WI38 (cell line): ENCODE measurements around the gene LIMK2.

ENCODE experiments used
- H3K4me3 ChIP-seq: 2 replicates; pipeline ENCODE4 v1.5.1; 2011; ENCODE audit warnings: low read depth, mild to moderate bottlenecking, control low read depth, low read length
- TF ChIP-seq, protein P1 (sequence below): IDR thresholded peaks from 2 replicates; pipeline ENCODE4 v1.5.1; 2012; ENCODE audit warnings: low read depth, mild to moderate bottlenecking, control low read depth, low read length

LIMK2 gene

DNA sequence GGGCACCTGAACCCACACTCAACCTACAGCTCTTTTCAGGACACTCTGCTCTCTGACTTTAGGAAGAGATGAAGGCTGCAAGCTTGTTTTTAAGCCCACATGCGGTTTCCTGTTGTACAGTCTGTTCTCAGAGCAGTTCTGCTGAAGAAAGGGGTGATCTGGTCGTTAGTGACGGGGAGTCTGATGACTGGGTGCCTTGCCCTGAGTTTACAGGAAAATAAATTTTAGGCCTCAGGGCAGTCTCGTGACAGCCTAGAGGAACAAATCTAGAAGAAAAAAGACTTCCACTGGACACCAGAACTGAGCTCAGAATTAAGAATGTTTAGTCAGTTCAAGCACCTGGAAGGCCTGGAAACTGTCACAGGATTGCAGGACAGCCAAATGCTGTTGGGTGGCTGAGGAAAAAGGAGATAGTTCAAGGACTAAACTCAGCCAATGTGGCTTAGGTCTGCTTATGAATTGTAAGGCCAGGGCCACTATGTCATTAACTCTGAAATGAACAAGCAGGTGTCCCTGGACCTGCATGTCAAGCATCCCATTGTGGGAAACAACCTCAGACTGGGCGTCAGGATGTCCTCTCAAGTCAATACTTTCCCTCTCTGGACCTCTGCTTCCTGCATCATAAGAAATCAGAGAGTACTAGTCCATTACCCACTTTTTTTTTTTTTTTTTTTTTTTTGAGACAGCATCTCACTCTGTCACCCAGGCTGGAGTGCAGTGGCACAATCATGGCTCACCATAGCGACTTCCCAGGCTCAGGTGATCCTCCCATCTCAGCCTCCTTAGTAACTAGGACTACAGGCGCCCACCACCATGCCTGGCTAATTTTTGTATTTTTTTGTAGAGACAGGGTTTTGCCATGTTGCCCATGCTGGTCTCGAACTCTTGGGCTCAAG lies 74.5 kb downstream of the LIMK2 start:
- TF ChIP-seq, protein P1, sequence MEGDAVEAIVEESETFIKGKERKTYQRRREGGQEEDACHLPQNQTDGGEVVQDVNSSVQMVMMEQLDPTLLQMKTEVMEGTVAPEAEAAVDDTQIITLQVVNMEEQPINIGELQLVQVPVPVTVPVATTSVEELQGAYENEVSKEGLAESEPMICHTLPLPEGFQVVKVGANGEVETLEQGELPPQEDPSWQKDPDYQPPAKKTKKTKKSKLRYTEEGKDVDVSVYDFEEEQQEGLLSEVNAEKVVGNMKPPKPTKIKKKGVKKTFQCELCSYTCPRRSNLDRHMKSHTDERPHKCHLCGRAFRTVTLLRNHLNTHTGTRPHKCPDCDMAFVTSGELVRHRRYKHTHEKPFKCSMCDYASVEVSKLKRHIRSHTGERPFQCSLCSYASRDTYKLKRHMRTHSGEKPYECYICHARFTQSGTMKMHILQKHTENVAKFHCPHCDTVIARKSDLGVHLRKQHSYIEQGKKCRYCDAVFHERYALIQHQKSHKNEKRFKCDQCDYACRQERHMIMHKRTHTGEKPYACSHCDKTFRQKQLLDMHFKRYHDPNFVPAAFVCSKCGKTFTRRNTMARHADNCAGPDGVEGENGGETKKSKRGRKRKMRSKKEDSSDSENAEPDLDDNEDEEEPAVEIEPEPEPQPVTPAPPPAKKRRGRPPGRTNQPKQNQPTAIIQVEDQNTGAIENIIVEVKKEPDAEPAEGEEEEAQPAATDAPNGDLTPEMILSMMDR, result no peak
- no peak overlapping the region for H3K4me3 ChIP-seq

DNA sequence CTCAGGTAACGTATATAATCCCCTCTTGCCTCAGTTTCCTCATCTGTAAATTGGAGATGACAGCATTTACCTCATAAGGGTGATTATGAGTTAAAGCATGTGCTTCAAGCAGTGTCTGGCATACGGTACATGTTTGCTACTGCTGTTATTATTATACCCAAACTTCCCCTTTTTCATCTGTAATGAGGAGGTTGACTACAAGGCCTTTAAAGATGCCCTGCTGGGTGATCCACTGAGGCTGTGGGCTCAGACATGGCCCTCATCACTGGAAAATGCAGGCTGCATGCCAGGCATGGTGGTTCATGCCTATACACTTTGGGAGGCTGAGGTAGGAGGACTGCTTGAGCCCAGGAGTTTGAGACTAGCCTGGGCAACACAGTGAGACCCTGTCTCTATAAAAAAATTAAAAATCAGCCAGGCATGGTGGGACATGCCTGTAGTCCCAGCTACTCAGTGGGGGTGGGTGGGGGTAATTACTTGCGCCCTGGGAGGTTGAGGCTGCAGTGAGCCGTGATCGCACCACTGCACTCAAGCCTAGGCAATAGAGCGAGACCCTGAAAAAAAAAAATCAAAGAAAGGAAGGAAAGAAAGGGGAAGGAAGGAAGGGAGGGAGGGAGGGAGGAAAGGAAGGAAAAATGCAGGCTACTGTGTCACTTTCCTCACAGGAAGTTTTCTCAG lies 75.9 kb downstream of the LIMK2 start:
- TF ChIP-seq, protein P1, result no peak
- H3K4me3 ChIP-seq, result no peak overlapping the region

DNA sequence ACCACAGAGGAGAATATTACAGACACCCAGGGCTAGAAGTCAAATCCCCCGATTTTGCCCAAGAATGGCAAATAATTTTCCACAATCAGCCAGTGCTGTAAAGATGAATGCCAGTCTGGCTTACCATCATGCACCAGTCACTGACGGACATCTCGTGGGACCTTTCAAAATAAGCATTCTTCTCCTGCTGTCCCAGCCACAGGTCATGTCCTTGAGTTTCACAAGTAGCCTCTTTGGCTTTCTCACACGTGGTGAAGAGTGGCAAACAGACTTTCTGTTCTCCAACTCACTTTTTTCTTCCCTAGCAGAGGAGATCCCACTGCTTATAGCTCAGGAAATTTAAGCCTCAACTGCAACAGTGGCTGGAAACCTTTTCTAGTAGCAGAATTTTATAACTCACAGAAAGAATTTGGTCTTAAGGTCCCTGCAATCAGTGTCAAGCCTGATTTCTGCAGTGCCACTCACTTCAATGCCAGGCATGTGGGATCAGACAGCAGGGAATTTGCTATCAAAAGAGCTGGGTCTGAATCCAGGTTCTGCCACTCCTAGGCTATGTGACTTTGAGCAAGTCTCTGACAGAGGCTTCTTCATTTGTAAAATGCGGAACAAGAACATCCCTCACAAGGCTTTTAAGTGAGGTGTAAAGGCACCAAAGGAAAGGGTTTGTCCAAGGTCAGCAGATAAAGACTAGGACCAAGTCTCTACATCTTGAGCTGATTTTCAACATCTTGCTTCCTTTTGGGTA lies 76.6 kb downstream of the LIMK2 start:
- TF ChIP-seq, protein P1, result no peak
- no peak overlapping the region for H3K4me3 ChIP-seq

DNA sequence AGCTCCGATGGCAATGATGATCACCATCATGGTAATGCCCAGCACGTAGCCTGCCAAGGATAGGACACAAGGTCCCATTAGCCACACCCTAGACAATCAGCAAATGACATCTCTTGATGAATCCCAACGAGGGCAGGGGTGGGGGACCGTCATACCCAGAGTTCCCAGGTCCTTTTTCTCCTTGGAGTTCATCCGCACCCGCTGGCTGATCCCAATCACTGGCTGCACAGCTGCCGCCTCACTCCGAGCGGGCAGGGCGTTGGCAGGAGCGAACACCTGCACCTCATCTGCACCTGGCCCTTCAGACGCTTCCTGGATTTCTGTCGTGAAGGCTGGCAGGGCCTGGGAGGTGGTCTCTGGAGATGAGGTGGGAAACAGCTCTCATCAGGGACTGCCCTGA lies 77.2 kb downstream of the LIMK2 start:
- TF ChIP-seq, protein P1, result no peak
- H3K4me3 ChIP-seq, result no peak overlapping the region

DNA sequence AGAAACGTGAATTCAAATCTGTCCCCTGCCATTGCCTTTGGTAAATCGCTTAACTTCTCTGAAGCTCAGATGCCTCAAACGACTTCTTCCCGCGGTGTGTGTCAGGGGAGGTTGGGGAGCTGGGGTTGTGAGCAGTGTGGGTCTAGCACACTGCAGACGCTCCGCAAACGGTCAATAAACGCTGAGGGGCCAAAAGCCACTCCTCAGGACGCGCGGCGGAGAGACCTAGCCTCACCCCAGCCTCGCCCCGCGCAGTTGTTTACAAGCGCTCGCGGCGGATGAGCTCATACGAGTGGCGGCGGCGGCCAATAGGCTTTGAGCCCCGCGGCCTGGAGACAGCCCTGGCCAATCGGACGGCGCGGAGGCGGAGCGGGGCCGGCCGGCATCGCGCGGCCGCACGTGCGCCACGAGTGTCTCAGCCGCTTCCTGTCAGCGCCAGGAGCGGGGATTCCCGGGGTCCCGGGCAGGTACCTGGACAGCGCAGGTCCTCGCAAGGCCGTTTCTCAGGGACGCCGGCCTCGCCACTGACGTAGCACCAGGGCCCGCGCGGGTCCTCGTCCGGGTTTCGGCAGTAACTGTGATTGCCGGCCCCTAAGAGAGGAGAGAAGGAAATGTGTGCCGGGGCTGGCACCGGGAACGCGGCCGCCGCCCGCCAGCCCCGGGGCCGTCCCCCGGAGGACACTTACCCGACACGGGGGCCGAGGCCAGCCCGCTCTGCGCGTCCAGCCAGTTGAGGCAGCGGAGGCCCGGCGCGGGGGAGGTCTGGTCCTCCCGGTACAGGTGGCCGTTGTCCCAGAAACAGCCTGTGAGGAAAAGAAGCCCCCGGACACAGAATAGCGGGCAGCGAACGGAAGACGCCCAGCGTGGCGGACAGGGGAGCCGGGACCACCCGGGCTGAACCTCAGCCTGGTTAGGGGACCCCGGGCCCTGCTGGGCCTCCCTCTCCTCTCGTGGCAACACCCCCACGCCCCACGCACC lies 78.7 kb downstream of the LIMK2 start:
- H3K4me3 ChIP-seq, result peak overlapping the region; percentile 91
- TF ChIP-seq, protein P1, result no peak

DNA sequence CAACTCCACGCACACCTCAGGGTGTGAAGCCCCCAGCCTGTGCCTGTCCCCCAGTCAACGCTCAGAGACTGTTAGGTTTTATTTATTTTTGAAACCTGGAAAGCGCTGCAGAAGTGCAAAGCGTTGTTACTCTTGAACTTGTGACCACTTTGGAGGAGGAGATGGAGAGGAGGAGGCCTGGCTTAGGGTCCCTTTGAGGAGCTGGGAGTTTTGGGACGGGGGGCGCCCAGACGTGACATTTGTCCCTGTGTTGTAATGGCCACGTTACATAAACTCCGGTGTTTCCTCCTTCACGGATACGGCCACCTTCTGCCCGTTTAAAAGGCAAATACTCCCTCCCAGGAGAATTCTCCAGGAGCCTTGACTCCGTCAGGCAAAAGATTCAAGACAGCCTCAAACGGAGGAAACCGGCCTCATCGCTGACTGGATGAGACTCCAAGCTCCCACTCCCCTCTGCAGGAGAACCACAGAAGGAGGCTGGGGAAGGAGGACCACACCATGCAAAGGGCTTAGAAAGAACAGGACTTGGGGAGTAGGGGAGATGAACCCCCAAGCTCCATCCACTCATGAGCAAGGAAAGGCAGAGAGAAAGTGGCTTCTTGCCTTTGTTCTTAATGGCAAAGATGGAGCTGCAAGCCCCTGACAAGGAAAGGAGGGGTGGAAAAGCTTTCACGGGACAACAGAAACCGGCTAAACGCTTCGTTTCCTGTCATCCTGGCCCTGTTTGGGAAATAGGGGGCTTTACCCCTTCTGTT lies 79.6 kb downstream of the LIMK2 start:
- TF ChIP-seq, protein P1, result no peak
- peak overlapping the region; percentile 91 for H3K4me3 ChIP-seq
